ENCODE data around the gene SLC22A23.

GRCh38 chr6:3361312-3362037 lies 95.4 kb downstream of the SLC22A23 start:
- TF ChIP-seq CTCF (IDR thresholded peaks at IDR 0.05; ENCODE audit: low read depth, low read length, poor library complexity, severe bottlenecking) (no peak), EZH2phosphoT487 (IDR thresholded peaks at IDR 0.05; ENCODE audit: borderline replicate concordance, low read length) (no peak)

Measured in DOHH2 (cell line).